SKM-1 (cell line): ENCODE results near the gene EREG.
A peak's percentile ranks its signal among the peaks of the same experiment; 100 is the strongest.

Experiments
- DNase-seq: peaks from one replicate; lab custom pipeline; 2025; ENCODE audit not compliant: unreplicated experiment; lab: John Stamatoyannopoulos, UW

EREG gene, protein sequence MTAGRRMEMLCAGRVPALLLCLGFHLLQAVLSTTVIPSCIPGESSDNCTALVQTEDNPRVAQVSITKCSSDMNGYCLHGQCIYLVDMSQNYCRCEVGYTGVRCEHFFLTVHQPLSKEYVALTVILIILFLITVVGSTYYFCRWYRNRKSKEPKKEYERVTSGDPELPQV

GRCh38 chr4:74364652-74365491 lies at the start of gene EREG:
Gene EREG, plus strand, starts transcription at chr4:74365145. Its CDS starts 164 bp downstream, at chr4:74365309.
- DNase-seq: no peak

GRCh38 chr4:74315376-74315775 lies 49.6 kb upstream of the EREG start:
- no peak for DNase-seq

GRCh38 chr4:74316397-74316796 lies 48.5 kb upstream of the EREG start:
- DNase-seq: no peak

GRCh38 chr4:74317616-74318246 lies 47.2 kb upstream of the EREG start:
- no peak for DNase-seq

- DNase-seq: no peak
These were observed 46.7 kb upstream of the EREG start for GRCh38 chr4:74318276-74318675.

GRCh38 chr4:74319470-74319869 lies 45.5 kb upstream of the EREG start:
- DNase-seq: no peak

DNA sequence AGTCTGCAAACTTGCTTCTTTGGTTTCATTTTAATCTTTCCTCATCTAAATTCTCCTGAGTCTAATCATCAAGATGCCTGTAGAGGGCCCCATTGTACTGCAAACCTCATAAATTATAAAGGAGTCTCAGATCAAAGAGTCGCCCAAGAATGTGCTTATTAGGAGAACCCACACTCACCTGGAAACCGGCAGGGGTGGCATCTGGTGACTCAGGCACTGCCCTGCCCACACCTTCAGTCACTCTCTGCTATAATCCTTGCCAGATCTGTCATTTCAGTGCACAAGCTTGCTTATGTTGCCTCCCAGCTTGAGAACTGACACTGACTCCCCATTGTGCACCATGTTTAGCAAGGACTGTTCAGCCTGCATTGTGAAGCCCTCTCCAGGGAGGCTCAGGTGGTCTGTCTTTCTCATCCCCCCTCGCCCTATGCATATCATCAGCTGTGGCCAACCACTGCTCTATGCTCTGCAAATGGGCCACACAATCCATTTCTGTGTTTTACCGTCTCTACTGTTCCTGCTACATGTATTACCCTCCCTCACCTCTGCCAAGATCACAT lies 44.3 kb upstream of the EREG start:
- DNase-seq: peak; percentile 13

DNA sequence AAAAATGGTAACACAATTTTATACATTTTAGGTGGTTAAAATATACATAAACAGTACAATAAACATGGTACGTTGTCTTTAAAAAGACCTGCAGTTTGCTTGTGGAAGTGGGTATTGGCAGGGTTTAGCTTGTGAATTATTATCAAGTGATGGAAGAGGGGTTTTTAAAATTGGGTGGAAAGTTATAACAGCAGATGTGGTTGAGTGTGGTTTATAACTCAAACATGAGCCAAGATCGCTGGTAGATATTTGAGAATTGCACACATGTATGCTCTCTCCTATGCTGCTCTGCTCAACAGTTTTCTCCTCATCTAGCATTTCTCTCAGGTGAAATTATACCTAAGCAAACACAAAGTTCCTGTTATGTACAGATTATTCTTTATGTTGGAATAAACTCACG lies 42.6 kb upstream of the EREG start:
- no peak for DNase-seq

DNA sequence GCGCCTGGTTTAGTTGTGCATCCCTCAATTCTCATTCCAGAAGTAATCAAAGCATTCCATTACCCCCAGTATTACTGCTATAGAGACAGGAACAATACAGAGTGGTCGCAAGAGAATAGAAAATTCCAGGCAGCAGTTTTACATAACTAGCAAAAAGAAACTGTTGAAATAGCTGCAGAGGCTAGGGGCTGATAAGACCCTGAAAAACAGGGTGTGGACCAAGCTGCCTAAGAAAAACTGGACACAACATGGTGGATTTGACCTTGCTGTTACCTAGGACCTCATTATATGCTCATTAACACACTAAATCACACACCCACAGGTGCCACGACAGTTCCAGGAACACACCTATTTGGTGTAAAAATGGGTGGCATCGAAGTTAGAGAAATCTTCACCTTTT lies 41.3 kb upstream of the EREG start:
- no peak for DNase-seq

DNA sequence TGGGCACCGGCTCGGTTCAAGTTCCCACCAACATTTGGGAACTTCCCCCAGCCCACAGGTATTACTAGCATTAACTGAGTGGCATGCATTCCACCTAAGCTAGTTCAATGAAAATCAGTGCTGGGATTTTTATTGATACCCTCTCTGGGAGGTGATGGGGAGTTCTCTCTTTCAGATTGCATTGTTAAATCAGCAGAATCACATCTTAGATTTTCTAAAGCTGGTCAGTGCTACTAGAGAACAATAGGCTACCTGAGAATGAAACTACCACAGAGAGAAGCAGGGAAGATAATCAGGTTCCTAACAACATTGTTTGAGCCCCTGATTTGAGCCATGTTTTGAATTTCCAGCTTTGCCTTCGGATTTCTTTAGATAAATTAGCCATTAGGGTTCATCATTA lies 40.7 kb upstream of the EREG start:
- DNase-seq: no peak

GRCh38 chr4:74325886-74326285 lies 39.1 kb upstream of the EREG start:
- DNase-seq: no peak

- no peak for DNase-seq
These were observed 37.2 kb upstream of the EREG start for GRCh38 chr4:74327762-74328161.

DNA sequence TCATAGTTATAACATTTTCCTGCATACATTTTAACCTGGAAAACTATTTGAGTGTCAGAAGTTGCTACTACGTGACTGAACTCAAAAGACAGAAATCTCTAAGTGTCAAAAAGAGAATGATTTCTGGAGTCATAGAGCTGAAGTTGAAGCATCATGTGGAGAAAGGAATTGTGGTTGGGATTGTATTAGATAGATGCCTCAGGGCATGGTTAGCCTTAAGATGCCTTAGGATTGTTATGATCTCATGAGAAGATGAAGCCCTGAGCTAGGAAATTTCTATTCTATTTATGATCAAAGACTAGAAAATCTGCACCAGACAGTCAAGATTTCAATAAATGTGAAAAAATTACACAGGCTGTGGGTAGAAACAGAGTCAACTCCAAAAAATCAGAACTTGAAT lies 36.4 kb upstream of the EREG start:
- no peak for DNase-seq

- DNase-seq: no peak
These were observed 35.6 kb upstream of the EREG start for GRCh38 chr4:74329307-74329706.

DNA sequence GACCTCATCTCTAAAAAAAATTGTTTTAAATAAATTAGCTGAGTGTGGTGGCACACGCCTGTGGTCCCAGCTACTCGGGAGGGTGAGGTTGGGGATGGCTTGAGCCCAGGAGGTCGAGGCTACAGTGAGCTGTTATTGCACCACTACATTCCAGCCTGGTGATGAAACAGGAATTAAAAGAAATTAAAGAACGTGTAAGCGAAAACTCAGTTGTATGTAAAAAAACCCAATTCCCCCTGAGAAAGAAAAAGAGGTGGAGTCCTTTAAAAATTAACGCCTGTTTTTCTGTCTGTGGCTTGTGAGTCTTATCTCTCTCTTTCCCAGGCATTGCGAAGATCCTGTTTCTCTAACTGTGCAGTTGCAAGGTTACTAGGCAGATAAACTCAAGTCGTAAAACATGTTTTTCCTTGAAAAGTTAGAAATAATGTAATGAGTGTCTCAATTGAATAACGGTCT lies 34.6 kb upstream of the EREG start:
- DNase-seq: no peak

DNA sequence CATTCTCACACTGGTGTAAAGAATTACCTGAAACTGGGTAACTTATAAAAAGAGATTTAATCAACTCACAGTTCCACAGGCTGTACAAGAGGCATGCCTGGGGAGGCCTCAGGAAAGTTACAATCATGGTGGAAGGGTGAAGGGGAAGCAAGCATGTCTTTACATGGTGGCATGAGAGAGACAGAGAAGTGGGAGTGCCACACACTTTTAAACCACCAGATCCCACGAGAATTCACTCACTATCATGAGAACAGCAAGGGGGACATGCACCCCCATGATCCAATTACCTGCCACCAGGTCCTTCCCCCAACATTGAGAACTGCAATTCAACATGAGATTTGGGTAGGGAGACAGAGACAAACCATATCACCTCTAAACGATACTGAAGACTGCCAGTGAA lies 33.7 kb upstream of the EREG start:
- DNase-seq: no peak

DNA sequence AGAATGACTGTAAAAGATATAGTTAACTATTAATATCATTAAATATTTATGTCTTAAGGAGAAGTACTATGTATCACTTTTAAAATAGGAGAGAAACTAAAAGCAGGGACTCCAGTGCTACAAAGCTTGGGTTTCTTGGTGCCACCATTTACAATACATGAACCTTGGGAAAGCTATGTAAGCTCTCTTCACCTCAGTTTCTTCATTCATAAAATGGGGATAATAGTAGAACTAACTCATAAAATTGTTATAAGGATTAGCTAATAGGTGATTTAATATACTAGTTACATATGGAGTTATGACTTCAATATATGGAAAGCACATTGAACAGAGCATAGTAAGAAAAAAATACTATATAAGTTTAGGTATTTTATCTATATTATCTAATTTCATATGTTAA lies 33.0 kb upstream of the EREG start:
- no peak for DNase-seq

DNA sequence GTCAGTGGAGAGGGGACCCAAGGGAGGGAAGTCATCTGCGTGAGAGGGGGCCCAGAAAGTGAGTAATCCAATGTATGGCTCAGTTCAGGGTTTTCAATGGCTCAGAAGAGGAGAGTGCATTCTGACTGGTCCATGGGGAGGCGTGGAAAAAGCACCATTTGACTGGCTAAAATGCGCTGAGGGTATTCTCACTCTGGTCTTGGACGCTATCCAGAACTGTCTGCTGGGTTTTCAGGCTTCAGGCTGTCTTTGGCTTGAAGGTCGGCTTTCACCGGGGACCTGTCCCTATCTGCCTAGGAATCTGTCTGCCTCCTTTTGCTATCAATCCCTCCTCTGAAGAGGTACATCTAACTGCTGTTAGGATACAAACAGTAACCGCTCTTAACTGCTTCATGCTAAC lies 30.3 kb upstream of the EREG start:
- DNase-seq: no peak

DNA sequence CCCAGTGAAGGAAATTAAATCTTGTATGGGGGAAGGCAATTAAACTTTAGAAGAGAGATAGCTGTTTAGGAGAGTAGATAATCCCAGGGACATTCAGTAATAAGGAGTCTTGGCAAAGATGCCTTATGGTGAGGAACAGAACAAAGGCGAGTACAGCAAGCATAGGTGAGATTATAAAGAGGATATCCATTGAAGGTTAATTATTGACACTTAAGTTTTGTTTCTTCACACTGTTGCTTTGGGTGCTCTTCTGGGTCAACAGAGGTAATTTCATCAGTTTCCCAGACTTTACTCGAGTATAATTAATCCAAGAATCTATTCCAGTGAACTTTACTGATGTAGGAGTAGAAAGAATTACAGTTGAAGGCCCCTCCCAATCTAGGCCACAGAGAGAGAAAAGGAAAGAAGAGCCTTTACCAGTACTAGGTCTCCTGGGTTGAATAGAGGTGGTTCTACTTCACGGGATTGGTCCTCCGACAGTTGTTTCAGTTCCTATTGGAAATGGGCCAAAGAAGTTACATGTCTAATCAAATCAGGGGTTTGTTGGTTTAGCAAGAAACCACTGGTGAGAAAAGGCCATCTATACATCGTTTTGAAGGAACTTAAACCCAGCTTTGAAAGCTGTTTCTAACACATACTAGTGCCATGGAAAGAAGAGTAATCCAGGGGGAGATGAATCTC lies 29.5 kb upstream of the EREG start:
- DNase-seq: no peak

GRCh38 chr4:74338792-74339333 lies 26.1 kb upstream of the EREG start:
- DNase-seq: no peak

DNA sequence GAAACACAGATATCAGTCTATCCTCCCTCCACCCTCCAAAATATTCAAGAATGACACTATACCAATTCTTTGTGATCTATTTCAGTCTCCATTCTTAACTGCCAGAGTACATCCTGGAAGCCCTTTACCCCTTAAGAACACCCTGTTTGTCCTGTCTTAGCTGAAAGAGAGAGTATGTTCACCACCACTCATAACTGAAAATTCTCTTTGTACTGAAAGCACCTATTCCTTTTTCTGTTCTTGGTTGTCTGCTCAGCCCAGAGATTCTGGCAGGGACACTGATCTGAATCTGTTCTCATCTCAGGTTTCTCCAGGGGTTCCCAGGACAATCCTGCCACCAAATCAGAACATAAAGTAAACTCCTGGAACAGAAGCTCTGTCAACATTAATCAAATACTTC lies 25.4 kb upstream of the EREG start:
- DNase-seq: no peak
